Tibial artery (tissue), 4 donors: ENCODE results near the gene CORO2A.

ENCODE experiments used
- DNase-seq, 2 donors: peaks; one replicate each; pipeline ENCODE4 v3.0.0-alpha.2; 2019
- H3K27ac ChIP-seq, 2 donors: fragments of 200-600 bp; sonication (generic) in 1 of 2; 1 replicate in 1 of 2; 2 replicates in 1 of 2; pipeline ENCODE4 v1.5.1; 2018 to 2019; ENCODE audit warnings: mild to moderate bottlenecking in 1 of 2
- H3K27me3 ChIP-seq, 2 donors: fragments of 200-600 bp; sonication (generic) in 1 of 2; one replicate each; pipeline versions ENCODE4 v1.5.1 to v1.6.0; 2016 to 2019
- H3K36me3 ChIP-seq, 3 donors: fragments of 200-600 bp; sonication (generic) in 2 of 3; one replicate each; pipeline ENCODE4 v1.5.1; 2016 to 2019; ENCODE audit warnings: mild to moderate bottlenecking in 2 of 3
- H3K4me1 ChIP-seq, 4 donors: fragments of 200-600 bp; sonication (generic) in 2 of 4; 1 replicate in 3 of 4; 2 replicates in 1 of 4; pipeline ENCODE4 v1.5.1; 2016 to 2019
- H3K4me3 ChIP-seq, 2 donors: fragments of 200-600 bp; sonication (generic) in 1 of 2; 1 replicate in 1 of 2; 2 replicates in 1 of 2; pipeline ENCODE4 v1.5.1; 2018 to 2019; ENCODE audit warnings: mild to moderate bottlenecking in 2 of 2
- H3K9me3 ChIP-seq, 3 donors: fragments of 200-600 bp; sonication (generic) in 1 of 3; one replicate each; pipeline ENCODE4 v1.5.1; 2016 to 2019
- CTCF ChIP-seq, 2 experiments: fragments of 200-600 bp in 1 of 2; fragments of 450-650 bp in 1 of 2; IDR thresholded peaks; one replicate each; pipeline ENCODE4 v1.5.1; 2017 to 2019; ENCODE audit warnings: antibody characterized with exemption in 2 of 2, mild to moderate bottlenecking in 1 of 2, moderate library complexity in 1 of 2
- intact Hi-C: fragments of 100-400 bp; cut with DNase I; formaldehyde crosslinking; loops from one replicate; pipeline ENCODE4 v1.15.0; 2023; ENCODE audit warnings: low total_unique reads

Gene CORO2A

GRCh38 chr9:98185021-98185567 is 7.3 kb downstream of the CORO2A start:
- DNase-seq, result no peak
- Histone ChIP-seq H3K4me3 (no peak overlapping the region), H3K4me1 (no peaks in the 10 kb centered on the region), H3K27me3 (no peaks in the 10 kb centered on the region), H3K36me3 (no peaks in the 10 kb centered on the region), H3K27ac (no peak overlapping the region), H3K9me3 (no peaks in the 10 kb centered on the region)
- TF ChIP-seq CTCF (IDR thresholded peaks at IDR 0.05), result no peak
- intact Hi-C loops, result no loop called here

GRCh38 chr9:98184326-98184725 is 8.1 kb downstream of the CORO2A start:
- Histone ChIP-seq H3K27me3 (no peaks in the 10 kb centered on the region), H3K36me3 (no peaks in the 10 kb centered on the region), H3K27ac (no peak overlapping the region), H3K4me1 (no peaks in the 10 kb centered on the region), H3K9me3 (no peaks in the 10 kb centered on the region), H3K4me3 (no peak overlapping the region)
- intact Hi-C loops, result no loop called here
- TF ChIP-seq CTCF (IDR thresholded peaks at IDR 0.05), result no peak
- no peak for DNase-seq

- no peak for DNase-seq
- H3K4me3 ChIP-seq, result no peak overlapping the region
- H3K36me3 ChIP-seq, result no peaks in the 10 kb centered on the region
- no peak for TF ChIP-seq CTCF (IDR thresholded peaks at IDR 0.05)
- H3K9me3 ChIP-seq, result no peaks in the 10 kb centered on the region
- no peak overlapping the region for H3K27ac ChIP-seq
- no peaks in the 10 kb centered on the region for H3K4me1 ChIP-seq
- intact Hi-C loops, result no loop called here
- no peaks in the 10 kb centered on the region for H3K27me3 ChIP-seq
Measured at GRCh38 chr9:98182889-98183599, 9.4 kb downstream of the CORO2A start.

GRCh38 chr9:98182069-98182820 is 10.2 kb downstream of the CORO2A start:
- Histone ChIP-seq H3K27ac (no peak overlapping the region), H3K27me3 (no peaks in the 10 kb centered on the region)
- no peak for DNase-seq

GRCh38 chr9:98181746-98182068 is 10.7 kb downstream of the CORO2A start:
- H3K4me1 ChIP-seq, result no peaks in the 10 kb centered on the region
- H3K27me3 ChIP-seq, result no peaks in the 10 kb centered on the region
- no peaks in the 10 kb centered on the region for H3K9me3 ChIP-seq
- H3K27ac ChIP-seq, result no peak overlapping the region
- intact Hi-C loops, result no loop called here
- no peak overlapping the region for H3K4me3 ChIP-seq
- TF ChIP-seq CTCF (IDR thresholded peaks at IDR 0.05), result no peak
- no peaks in the 10 kb centered on the region for H3K36me3 ChIP-seq
- no peak for DNase-seq

More at GRCh38 chr9:98182069-98182820, 10.2 kb downstream of the CORO2A start:
- Histone ChIP-seq H3K4me3 (no peak overlapping the region), H3K36me3 (no peaks in the 10 kb centered on the region), H3K4me1 (no peaks in the 10 kb centered on the region), H3K9me3 (no peaks in the 10 kb centered on the region)
- intact Hi-C loops, result no loop called here
- TF ChIP-seq CTCF (IDR thresholded peaks at IDR 0.05), result no peak
